CD4-positive, alpha-beta T cell treated with Interleukin-4 for 1 hour (primary cell): ENCODE measurements around the gene C16orf74.

Experiments used
- DNase-seq, 2 donors: peaks; one replicate each; pipeline ENCODE4 v3.0.0-alpha.2; 2020 to 2022

Gene C16orf74

GRCh38 chr16:85750827-85751697 lies at the start of gene C16orf74:
TSS of gene C16orf74 (minus strand) at chr16:85751096. CDS start at chr16:85735217, 15,879 bp downstream.
- no peak for DNase-seq

- DNase-seq: no peak
Measured at GRCh38 chr16:85800321-85800669, 49.4 kb upstream of the C16orf74 start.

GRCh38 chr16:85799497-85800320 lies 48.8 kb upstream of the C16orf74 start, which contains the start of the genes COX4I1 and EMC8:
TSS of gene COX4I1 (plus strand) at chr16:85799695. CDS start at chr16:85801206, 1,511 bp downstream.
TSS of gene EMC8 (minus strand) at chr16:85799544. CDS start at chr16:85799295, 249 bp downstream.
- peak; percentile 93 for DNase-seq

GRCh38 chr16:85798901-85799496 lies 48.1 kb upstream of the C16orf74 start:
- DNase-seq: peak in 1 of 2 donors; percentile 25

- DNase-seq: no peak
Measured at GRCh38 chr16:85798283-85798776, 47.4 kb upstream of the C16orf74 start.

GRCh38 chr16:85796599-85796998 lies 45.7 kb upstream of the C16orf74 start:
- no peak for DNase-seq

GRCh38 chr16:85796152-85796551 lies 45.3 kb upstream of the C16orf74 start:
- DNase-seq: no peak

GRCh38 chr16:85794696-85795095 lies 43.8 kb upstream of the C16orf74 start:
- DNase-seq: no peak

GRCh38 chr16:85793662-85794298 lies 42.9 kb upstream of the C16orf74 start:
- no peak for DNase-seq

GRCh38 chr16:85789773-85790172 lies 38.9 kb upstream of the C16orf74 start:
- DNase-seq: no peak

GRCh38 chr16:85788819-85789218 lies 37.9 kb upstream of the C16orf74 start:
- no peak for DNase-seq

GRCh38 chr16:85785927-85786326 lies 35.0 kb upstream of the C16orf74 start:
- no peak for DNase-seq

GRCh38 chr16:85784813-85785212 lies 33.9 kb upstream of the C16orf74 start:
- DNase-seq: no peak

GRCh38 chr16:85783441-85783840 lies 32.5 kb upstream of the C16orf74 start:
- DNase-seq: no peak

- DNase-seq: no peak
Measured at GRCh38 chr16:85782451-85782850, 31.6 kb upstream of the C16orf74 start.

- DNase-seq: no peak
Measured at GRCh38 chr16:85781695-85782370, 30.9 kb upstream of the C16orf74 start.

- DNase-seq: no peak
Measured at GRCh38 chr16:85781156-85781555, 30.3 kb upstream of the C16orf74 start.

- no peak for DNase-seq
Measured at GRCh38 chr16:85780281-85780680, 29.4 kb upstream of the C16orf74 start.

GRCh38 chr16:85778873-85779272 lies 28.0 kb upstream of the C16orf74 start:
- DNase-seq: no peak

- DNase-seq: no peak
Measured at GRCh38 chr16:85777583-85778310, 26.9 kb upstream of the C16orf74 start.

GRCh38 chr16:85774811-85775210 lies 23.9 kb upstream of the C16orf74 start:
- DNase-seq: no peak
